Mammary epithelial cell (primary cell): ENCODE measurements around the gene SMARCA2.

ENCODE experiments used
- CTCF ChIP-seq, 2 donors: IDR thresholded peaks in 1 of 2; conservative IDR thresholded peaks in 1 of 2; 2 replicates each; pipeline ENCODE4 v1.5.1; 2011 to 2012; ENCODE audit warnings: inconsistent platforms in 2 of 2, low read length in 2 of 2, mild to moderate bottlenecking in 2 of 2, control low read depth in 1 of 2, low read depth in 1 of 2; ENCODE audit not compliant: insufficient read depth in 1 of 2; ENCODE audit errors: extremely low read depth in 1 of 2
- EZH2 ChIP-seq: IDR thresholded peaks from 2 replicates; pipeline ENCODE4 v1.6.1; 2012; ENCODE audit warnings: low read length, inconsistent platforms, borderline replicate concordance

GRCh38 chr9:2178034-2178734 is 163.0 kb downstream of the SMARCA2 start:
- TF ChIP-seq CTCF (conservative IDR thresholded peaks at IDR 0.05 in 1 of 2, IDR thresholded peaks at IDR 0.05 in 1 of 2; ENCODE audit: extremely low read depth in 1 of 2, insufficient read depth in 1 of 2, low read depth in 1 of 2, low read length in 2 of 2) (no peak), EZH2 (no peak)
